ENCODE data around the gene TET3.

DNA sequence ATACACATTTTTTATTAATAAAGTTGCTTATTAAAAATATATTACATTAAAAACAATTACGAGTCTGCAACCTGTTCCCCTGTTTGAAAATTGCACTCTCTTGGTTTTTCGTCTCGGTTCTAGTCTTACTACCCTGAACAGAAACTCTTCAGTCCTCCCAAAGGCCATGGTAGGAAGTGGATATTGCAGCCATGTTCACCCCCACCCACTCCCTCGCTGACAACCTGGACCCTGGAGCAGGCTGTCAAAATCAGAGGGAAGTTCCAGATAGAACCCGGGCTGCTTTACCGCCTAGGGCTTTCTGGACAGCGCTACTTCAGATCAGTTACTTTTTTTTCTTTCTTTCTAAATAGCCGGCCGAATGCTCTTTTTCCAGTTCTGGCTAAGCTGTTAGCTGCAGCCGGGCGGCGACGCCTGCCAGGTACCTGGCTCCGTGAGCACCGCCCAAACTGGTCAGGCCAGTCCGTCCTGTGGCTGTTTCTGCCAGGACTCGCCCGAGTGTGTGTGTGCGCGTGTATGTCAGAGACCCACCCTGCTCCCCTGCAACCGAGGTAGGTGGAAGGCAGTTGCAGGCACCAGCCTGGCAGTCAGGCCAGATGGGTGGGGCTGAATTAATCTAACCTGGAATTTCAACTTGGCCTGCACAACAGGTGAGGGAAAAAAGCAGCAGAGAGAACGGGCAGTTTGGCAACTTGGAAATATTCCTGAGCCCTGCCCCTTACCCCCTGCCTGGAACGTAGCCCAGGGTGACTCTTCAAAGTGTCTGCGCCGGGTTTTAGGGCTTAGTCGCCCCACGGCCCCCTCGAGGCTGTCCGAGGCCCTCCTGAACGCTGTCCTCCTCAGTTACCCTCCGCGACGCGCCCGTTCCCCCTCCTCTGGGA, 1.1 kb upstream of the TET3 start:
- TF ChIP-seq, protein P1, sequence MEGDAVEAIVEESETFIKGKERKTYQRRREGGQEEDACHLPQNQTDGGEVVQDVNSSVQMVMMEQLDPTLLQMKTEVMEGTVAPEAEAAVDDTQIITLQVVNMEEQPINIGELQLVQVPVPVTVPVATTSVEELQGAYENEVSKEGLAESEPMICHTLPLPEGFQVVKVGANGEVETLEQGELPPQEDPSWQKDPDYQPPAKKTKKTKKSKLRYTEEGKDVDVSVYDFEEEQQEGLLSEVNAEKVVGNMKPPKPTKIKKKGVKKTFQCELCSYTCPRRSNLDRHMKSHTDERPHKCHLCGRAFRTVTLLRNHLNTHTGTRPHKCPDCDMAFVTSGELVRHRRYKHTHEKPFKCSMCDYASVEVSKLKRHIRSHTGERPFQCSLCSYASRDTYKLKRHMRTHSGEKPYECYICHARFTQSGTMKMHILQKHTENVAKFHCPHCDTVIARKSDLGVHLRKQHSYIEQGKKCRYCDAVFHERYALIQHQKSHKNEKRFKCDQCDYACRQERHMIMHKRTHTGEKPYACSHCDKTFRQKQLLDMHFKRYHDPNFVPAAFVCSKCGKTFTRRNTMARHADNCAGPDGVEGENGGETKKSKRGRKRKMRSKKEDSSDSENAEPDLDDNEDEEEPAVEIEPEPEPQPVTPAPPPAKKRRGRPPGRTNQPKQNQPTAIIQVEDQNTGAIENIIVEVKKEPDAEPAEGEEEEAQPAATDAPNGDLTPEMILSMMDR (IDR thresholded peaks at IDR 0.05 in 2 of 3, conservative IDR thresholded peaks at IDR 0.05 in 1 of 3; ENCODE audit: insufficient read depth in 2 of 3, low read depth in 1 of 3, low read length in 3 of 3) = no peak
- TF ChIP-seq, protein P2, sequence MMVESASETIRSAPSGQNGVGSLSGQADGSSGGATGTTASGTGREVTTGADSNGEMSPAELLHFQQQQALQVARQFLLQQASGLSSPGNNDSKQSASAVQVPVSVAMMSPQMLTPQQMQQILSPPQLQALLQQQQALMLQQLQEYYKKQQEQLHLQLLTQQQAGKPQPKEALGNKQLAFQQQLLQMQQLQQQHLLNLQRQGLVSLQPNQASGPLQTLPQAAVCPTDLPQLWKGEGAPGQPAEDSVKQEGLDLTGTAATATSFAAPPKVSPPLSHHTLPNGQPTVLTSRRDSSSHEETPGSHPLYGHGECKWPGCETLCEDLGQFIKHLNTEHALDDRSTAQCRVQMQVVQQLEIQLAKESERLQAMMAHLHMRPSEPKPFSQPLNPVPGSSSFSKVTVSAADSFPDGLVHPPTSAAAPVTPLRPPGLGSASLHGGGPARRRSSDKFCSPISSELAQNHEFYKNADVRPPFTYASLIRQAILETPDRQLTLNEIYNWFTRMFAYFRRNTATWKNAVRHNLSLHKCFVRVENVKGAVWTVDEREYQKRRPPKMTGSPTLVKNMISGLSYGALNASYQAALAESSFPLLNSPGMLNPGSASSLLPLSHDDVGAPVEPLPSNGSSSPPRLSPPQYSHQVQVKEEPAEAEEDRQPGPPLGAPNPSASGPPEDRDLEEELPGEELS (CRISPR knock-in tag; IDR thresholded peaks at IDR 0.05; ENCODE audit: borderline replicate concordance) = no peak
- TF ChIP-seq CEBPB (tag; IDR thresholded peaks at IDR 0.05) = no peak

Measured in K562 (cell line).